SU-DHL-6 (cell line): ENCODE data around the gene CHERP.

Source experiments
- H2AFZ ChIP-seq: fragments of 200-600 bp; sonication (generic); 2 replicates; pipeline ENCODE4 v1.6.1; 2014; ENCODE audit warnings: low read depth, mild to moderate bottlenecking, moderate library complexity, mixed read lengths, antibody characterized with exemption, low read length; ENCODE audit not compliant: severe bottlenecking
- H3F3A ChIP-seq: fragments of 200-600 bp; shearing (Covaris generic); 2 replicates; pipeline ENCODE4 v1.6.0; 2016; ENCODE audit warnings: antibody characterized with exemption, mild to moderate bottlenecking; ENCODE audit not compliant: insufficient read depth
- H3K27ac ChIP-seq: fragments of 200-600 bp; sonication (generic); 2 replicates; pipeline ENCODE4 v1.5.1; 2016; ENCODE audit warnings: low read depth, mild to moderate bottlenecking, low read length, moderate library complexity, mixed read lengths
- H3K27me3 ChIP-seq: fragments of 200-600 bp; sonication (generic), shearing (Covaris generic); 2 replicates; pipeline ENCODE4 v1.6.0; 2014; ENCODE audit warnings: mild to moderate bottlenecking, low read length
- H3K36me3 ChIP-seq: fragments of 200-600 bp; sonication (generic); 2 replicates; pipeline ENCODE4 v1.6.1; 2014; ENCODE audit warnings: mild to moderate bottlenecking, low read length, mixed read lengths
- H3K4me2 ChIP-seq: fragments of 300-600, 200-600 bp; shearing (Covaris generic), sonication (generic); 2 replicates; pipeline ENCODE4 v1.6.0; 2014; ENCODE audit warnings: low read length, low read depth, mild to moderate bottlenecking; ENCODE audit not compliant: poor library complexity, severe bottlenecking
- H3K4me3 ChIP-seq: fragments of 200-600 bp; sonication (generic); 2 replicates; pipeline ENCODE4 v1.5.1; 2014; ENCODE audit warnings: antibody characterized with exemption, low read length, mild to moderate bottlenecking, mixed read lengths; ENCODE audit not compliant: insufficient read depth, poor library complexity, severe bottlenecking
- H3K79me2 ChIP-seq: fragments of 200-600 bp; sonication (generic); 2 replicates; pipeline ENCODE4 v1.6.1; 2014; ENCODE audit warnings: mild to moderate bottlenecking, low read length, moderate library complexity; ENCODE audit not compliant: insufficient read depth
- H3K9ac ChIP-seq: fragments of 200-600 bp; sonication (generic); 2 replicates; pipeline ENCODE4 v1.7.0; 2014; ENCODE audit warnings: mild to moderate bottlenecking, low read length
- H3K9me2 ChIP-seq: fragments of 200-600 bp; sonication (generic); replicated peaks from 2 replicates; pipeline ENCODE4 v1.6.1; 2014; ENCODE audit warnings: low read length; ENCODE audit not compliant: insufficient read depth
- H3K9me3 ChIP-seq: fragments of 200-600 bp; sonication (generic); 2 replicates; pipeline ENCODE4 v1.6.1; 2014; ENCODE audit warnings: low read length, mixed read lengths; ENCODE audit not compliant: insufficient read depth
- H4K20me1 ChIP-seq: fragments of 200-600 bp; sonication (generic); 2 replicates; pipeline ENCODE4 v1.6.1; 2014; ENCODE audit warnings: low read depth, mild to moderate bottlenecking, antibody characterized with exemption, low read length, moderate library complexity, mixed read lengths
- CTCF ChIP-seq: fragments of 200-600 bp; sonication (generic); IDR thresholded peaks from one replicate; pipeline ENCODE4 v1.5.1; 2017; ENCODE audit warnings: antibody characterized with exemption, mild to moderate bottlenecking, low read length, moderate library complexity; ENCODE audit not compliant: insufficient read depth, poor library complexity, severe bottlenecking
- EZH2phosphoT487 ChIP-seq: fragments of 200-600 bp; sonication (generic), shearing (Covaris generic); conservative IDR thresholded peaks from 2 replicates; pipeline ENCODE4 v1.6.1; 2018; ENCODE audit warnings: mild to moderate bottlenecking, antibody characterized with exemption, low read length, moderate library complexity, mixed read lengths

Gene CHERP

GRCh38 chr19:16573925-16574324, 31.7 kb upstream of the CHERP start:
- peaks cover 20% of the 10 kb centered on the region for H3F3A ChIP-seq
- H3K4me2 ChIP-seq = peak overlapping the region; percentile 64
- peak overlapping the region; percentile 71 for H3K9ac ChIP-seq
- peak overlapping the region; percentile 29 for H3K27ac ChIP-seq
- no peaks in the 10 kb centered on the region for H3K9me2 ChIP-seq
- H3K9me3 ChIP-seq = no peaks in the 10 kb centered on the region
- no peaks in the 10 kb centered on the region for H3K36me3 ChIP-seq
- no peaks in the 10 kb centered on the region for H3K27me3 ChIP-seq
- peaks cover 78% of the 10 kb centered on the region for H3K79me2 ChIP-seq
- H4K20me1 ChIP-seq = no peaks in the 10 kb centered on the region
- no peak overlapping the region for H2AFZ ChIP-seq
- TF ChIP-seq EZH2phosphoT487 (no peak), CTCF (no peak)
- H3K4me3 ChIP-seq = no peak overlapping the region

GRCh38 chr19:16573296-16573695, 31.1 kb upstream of the CHERP start:
- Histone ChIP-seq H3K9ac (peak overlapping the region; percentile 71), H2AFZ (no peak overlapping the region), H3K36me3 (no peaks in the 10 kb centered on the region), H3F3A (peaks cover 20% of the 10 kb centered on the region), H3K9me2 (no peaks in the 10 kb centered on the region), H3K27me3 (no peaks in the 10 kb centered on the region), H3K79me2 (peaks cover 71% of the 10 kb centered on the region), H3K4me3 (peak overlapping the region; percentile 81), H3K9me3 (no peaks in the 10 kb centered on the region), H3K27ac (peak overlapping the region; percentile 29; the same call in 1 of the 2 replicates), H4K20me1 (no peaks in the 10 kb centered on the region), H3K4me2 (peak overlapping the region; percentile 64)
- no peak for TF ChIP-seq CTCF
- TF ChIP-seq EZH2phosphoT487 = no peak

GRCh38 chr19:16572332-16573211, 30.3 kb upstream of the CHERP start, which contains the start of gene SLC35E1:
TSS of gene SLC35E1 (minus strand) at chr19:16572415. CDS start at chr19:16572364, 51 bp downstream.
- H3K4me3 ChIP-seq = peak within 1 kb of the TSS; percentile 83
- no peaks in the 10 kb centered on the region for H3K9me2 ChIP-seq
- H3K79me2 ChIP-seq = peaks cover 64% of the 10 kb centered on the region
- H3K27me3 ChIP-seq = no peaks in the 10 kb centered on the region
- H3K9ac ChIP-seq = peak within 1 kb of the TSS; percentile 82
- H3K9me3 ChIP-seq = no peaks in the 10 kb centered on the region
- H2AFZ ChIP-seq = peak within 1 kb of the TSS; percentile 16
- peak within 1 kb of the TSS; percentile 43 for H3K27ac ChIP-seq
- no peak for TF ChIP-seq EZH2phosphoT487
- no peak for TF ChIP-seq CTCF
- H3F3A ChIP-seq = peaks cover 20% of the 10 kb centered on the region
- H3K36me3 ChIP-seq = no peaks in the 10 kb centered on the region
- H3K4me2 ChIP-seq = peak within 1 kb of the TSS; percentile 88
- no peaks in the 10 kb centered on the region for H4K20me1 ChIP-seq
